GM21528 (cell line): ENCODE results near the gene IFRD1.

Experiments used
- ATAC-seq: cut with Tn5 transposase; IDR thresholded peaks from one replicate; pipeline ENCODE4 v1.9.1; 2021; ENCODE audit warnings: mild to moderate bottlenecking, moderate library complexity; ENCODE audit not compliant: unreplicated experiment, low FRiP score

The IFRD1 gene, protein sequence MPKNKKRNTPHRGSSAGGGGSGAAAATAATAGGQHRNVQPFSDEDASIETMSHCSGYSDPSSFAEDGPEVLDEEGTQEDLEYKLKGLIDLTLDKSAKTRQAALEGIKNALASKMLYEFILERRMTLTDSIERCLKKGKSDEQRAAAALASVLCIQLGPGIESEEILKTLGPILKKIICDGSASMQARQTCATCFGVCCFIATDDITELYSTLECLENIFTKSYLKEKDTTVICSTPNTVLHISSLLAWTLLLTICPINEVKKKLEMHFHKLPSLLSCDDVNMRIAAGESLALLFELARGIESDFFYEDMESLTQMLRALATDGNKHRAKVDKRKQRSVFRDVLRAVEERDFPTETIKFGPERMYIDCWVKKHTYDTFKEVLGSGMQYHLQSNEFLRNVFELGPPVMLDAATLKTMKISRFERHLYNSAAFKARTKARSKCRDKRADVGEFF

DNA sequence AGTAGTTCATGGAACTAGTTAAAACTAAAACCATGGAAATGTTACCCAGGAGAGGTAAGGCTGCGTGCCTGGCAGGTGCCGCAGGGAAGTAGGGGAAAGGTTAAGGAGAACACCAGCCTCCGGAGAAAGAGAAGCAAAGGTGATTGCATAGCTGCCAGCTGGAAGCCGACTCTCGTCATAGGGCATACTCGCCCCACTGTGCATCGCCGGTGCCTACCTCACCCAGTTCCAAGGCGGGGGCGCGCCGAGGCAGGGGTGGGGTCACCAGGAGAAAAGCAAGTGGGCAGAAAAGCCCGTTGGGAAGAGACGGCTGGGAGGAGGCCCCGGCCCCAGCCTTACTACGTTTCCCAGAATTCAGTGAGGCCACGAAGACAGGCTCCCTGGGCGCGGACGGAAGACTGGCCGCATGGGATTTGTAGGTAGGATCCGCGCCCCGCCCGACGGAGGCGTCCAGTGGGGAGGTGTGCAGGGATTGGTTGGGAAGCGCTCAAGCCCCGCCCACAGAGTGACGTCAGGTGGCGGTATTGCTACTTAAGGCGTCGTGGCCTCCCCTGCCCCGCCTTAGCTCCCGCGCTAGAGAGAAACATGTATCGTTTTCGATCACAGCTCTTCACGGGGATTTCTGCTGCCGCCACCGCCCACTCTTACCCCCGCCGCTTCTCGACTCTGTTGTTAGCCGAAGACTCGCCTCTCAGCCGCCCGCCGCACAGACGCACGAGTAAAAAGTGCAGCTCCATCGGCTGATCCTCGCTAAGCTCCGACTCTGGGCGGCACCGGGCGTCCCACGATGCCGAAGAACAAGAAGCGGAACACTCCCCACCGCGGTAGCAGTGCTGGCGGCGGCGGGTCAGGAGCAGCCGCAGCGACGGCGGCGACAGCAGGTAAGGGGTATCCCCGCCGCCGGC, at the start of gene IFRD1:
TSS of gene IFRD1 (plus strand) at position 559 of the 905 bp plus-strand sequence. CDS start at position 788, 229 bp downstream.
- peak; percentile 76 for ATAC-seq

DNA sequence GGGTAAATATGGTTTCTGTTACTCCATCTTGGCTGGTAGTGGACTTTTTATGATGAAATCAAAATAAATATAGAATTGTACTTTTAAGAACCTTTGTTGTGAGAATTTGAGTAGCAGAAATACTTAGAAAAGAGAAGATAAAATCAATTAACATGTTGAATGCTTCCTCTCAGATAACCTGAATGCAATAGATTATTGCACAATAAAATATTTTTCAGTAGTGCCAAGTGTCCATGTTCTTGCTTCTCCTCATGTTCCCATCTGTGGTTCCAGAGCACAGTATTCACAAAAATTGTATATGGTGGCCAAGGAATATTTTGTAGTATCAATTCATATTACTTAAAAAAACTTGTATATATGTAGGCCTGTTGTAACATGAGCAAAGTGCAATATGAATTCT, 45.9 kb upstream of the IFRD1 start:
- ATAC-seq = no peak

DNA sequence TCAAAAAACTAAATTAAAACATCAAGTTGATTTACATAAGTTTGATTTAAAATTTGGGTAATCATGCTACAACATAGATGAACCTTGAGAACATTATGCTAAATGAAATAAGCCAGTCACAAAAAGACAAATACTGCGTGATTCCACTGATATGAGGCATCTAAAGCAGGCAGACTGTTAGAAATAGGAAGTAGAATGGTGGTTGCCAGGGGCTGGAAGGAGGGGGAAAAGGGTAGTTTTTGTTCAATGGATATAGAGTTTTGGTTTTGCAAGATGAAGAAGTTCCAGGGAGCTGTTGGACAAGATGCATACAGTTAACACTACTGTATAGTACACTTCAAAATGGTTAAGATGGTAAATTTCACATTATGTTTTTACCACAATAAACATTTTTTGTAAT, 45.0 kb upstream of the IFRD1 start:
- ATAC-seq = no peak

DNA sequence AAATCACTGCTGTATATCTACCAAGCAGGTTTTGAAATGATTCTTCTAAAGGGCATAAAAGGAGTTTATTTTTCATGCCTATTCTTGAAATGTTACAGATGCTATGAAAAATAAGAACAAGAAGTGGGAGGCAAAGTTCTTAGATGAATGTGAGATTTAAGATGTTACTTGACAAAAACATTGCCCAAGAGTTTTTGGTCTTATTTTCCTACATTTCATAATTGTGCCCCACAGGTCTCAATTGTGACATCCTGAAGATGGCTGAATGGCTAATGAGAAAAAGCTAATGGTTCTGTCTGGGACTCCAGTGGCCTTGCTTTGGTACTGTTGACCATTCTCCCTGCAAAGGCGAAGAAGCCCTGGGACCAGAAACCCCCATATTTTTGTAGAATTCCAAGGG, 43.0 kb upstream of the IFRD1 start:
- no peak for ATAC-seq

DNA sequence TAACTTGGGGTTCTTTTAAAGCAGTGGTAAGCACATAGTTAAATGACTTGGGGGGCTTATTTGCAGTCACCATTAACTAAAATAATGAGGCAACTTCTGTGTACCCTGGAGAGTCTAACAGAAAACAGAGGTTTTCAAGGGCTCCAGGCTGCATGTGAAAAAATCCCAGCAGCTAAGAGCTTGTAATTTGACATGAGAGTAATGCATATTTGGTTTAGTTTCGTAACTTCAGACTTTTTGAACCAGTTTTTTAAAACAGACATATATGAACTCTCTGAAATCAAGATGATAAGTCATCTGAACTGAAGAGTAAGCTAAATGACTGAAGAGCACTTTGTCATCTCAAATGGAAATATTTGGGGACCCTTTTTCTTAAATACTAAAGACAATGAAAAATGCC, 40.2 kb upstream of the IFRD1 start:
- ATAC-seq = no peak

DNA sequence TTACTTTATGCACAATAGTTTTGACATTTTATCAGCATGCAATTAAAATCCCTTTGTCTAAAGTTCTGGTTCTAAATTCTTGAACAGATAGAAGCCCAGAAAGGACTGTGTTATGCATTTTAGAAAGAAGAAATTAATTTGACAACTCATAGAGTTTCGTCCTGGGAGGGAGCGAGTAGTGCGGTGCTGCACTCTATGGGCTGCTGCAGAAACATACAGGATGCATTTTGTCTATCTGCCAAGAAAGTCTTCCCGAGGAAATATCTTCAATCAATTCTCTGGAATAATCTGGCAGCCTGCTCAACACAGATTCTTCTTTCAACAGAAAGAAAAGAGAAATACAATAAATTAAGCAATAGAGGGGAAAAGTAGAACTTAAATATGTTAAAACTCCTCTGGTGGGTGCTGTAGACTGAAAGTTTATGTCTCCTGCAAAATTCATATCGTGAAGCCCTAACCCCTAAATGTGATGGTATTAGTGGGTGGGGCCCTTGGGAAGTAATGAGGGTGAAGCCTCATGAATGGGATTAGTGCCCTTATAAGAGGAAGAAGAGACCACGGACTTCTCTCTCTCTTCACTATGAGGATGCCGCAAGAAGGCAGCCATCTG, 39.0 kb upstream of the IFRD1 start:
- ATAC-seq = no peak

DNA sequence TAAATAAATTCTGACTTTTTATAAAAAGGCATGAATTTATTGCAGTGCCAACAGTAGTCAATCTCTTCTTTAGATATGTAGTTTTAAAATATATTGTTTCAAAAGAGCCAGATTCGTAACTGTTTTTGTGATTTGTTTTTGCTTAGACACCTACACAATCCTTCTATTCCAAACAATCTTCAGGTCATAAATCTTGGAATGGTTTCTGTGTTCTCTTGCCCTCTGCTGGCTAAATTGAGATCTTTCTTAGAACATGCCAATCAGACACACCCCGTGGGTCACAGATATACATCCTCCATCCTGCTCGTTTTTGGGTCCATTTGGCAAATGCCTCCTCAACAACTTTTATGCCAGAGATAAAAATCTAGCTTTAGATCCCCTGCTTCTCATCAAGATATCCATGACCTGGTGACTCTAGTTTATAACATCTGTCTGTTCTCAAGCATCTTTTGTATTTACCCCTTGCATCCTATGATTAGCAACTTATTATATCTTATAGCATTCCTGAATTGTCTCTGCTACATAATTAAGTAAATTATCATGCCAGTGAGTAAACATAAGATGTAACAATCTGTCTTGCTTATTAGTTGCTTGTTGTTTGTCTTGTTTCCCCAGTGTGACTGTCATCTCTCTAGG, 35.3 kb upstream of the IFRD1 start:
- no peak for ATAC-seq

DNA sequence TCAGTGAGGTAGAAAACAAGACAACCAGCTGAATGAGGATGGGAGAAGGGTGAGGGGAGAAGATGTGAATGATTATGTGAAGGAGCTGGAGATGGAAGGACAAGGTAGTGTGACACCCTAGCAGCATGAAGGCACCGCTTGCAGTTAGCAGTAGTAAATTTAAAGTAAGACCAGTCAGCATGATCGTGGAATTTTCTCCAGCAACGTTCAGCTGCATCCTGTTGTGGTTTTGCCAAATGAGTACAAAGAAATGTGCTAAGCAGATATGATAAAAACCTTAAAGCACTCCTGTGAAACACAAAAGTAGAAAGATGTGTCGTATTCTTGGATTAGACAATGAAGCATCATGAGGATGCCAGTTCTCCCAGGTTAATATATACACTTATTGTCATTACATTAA, 34.1 kb upstream of the IFRD1 start:
- ATAC-seq = no peak

DNA sequence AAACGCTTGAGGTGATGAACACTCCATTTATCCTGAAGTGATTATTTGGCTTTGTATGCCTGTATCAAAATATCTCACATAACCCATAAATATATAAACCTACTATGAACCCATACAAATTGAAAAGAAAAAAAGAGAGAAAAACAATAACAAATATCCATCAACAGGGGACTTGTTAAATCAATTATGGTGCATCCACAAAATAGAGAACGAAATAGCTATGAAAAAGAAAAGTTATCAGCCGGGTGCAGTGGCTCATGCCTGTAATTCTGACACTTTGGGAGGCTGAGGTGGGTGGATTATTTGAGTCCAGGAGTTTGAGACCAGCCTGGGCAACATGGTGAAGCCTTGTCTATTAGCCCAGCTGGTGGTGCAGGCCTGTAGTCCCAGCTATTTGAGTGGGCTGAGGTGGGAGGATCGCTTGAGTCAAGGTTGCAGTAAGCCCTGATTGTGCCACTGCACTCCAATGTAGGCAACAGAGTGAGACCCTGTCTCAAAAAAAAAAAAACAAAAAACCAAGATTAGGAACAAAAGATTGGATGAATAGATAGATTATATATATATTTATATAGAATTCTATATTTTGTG, 30.6 kb upstream of the IFRD1 start:
- ATAC-seq = no peak

DNA sequence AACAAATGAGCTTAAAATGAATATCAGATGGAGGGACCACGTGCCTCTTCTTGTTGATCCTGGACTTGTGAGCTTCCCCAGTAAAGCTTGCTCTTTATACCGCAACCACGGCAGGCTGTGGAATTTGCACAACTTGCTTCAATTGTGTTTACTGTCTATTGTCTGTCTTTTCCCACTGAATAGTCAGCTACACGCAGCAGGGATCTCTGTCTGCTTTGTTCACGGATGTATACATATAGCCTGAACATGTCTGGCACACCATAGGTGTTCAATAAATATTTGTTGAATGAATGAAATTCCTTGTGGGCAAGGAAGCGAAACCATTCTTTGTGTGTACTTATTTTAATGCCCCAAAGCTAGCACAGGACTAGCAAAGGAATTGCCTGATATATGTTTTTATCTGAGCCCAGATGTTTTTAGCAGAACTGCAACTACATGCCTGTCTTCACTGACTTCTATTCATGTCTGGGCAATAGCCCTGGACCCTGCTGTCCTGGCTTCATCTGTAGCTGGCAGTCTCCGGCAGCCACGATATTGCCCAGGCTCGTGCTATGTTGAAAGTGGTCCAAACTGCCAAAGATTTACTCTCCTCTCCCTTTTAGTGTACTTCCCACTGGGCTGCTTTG, 29.9 kb upstream of the IFRD1 start:
- ATAC-seq = no peak

DNA sequence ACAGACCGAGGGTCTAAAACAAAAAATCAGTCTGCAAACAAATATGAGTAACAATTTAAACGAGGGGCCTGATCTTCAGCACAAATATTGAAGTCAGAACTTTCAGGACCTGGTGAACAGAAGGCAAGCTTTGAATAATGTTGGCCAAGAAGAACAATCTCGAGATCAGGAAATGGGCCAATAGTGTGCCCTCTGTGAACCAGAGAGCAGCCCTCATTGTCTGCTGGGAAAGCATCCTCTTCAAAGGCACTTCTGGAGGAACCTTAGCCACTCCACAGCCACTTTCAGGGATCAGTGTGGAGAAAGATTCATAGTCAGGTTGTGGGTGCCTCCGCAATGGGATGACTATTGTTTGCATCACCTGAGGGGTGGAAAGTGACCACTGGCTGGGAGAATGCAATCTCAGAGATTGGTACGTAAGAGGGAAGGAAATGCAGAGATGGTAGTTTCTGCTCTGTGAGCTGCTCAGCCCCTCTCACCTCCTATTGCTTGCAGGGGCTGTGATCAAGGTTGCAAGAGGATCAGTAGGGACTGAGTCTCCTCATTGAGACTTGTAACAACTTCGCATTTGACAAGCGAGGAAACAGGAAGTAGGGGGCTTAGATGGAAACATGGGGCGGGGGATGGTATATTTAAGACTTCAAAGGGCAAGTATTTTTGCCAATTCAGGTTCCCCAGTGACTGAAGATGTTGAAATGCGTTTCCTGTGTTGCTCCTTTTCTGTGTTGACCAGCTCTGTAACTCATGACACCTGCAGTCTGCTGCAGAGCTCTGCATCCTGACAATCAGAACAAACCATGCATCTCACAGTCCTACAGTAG, 28.4 kb upstream of the IFRD1 start:
- no peak for ATAC-seq

DNA sequence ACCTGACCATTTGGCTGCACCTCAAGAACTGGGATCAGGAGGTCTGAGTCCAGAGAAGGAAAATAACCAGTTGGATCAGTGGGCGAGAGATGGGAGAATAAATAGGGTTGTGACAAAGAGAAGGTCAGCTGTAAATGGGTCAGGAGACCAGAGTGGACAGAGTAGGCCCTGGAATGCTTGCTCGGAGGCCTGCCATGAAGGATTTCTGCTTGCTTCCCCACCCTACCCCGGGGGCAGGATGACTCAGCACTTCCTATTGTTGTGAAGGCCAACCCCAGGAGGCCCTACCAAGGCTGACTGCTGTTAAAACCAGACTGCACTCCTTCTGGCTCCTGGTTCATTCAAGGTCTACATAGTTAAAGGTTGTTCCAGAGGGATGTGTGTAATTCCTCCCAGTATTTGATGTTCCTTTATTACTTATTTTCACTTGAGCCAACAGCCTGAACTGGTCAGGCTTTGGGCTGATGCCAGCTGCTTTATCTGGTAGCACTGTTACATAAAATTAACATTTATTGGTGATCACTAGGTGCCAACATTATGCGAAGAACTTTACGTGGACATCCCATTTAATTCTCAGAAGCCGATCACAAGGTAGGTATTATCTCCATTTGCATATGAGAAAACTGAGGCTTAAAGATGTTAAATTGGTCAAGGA, 27.3 kb upstream of the IFRD1 start:
- ATAC-seq = no peak

DNA sequence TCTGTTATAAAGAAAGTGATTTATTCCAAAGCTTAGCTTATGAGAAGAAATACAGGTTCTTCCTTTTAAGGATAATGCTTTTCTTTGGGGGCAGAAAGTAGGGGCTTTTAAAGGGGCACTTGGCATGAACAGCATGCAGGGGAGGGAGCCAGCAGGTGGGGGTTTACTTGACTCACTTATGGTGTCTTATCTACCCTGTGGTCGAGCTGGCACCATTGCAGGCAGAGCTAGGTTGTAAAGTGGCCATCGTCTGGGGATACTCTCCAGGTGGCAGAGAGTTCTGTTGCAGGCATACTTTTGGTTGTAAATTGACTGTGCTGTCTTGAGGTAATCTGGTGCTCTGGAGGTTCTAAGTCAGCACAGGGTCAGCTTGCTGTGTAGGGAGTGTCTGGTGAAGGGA, 26.3 kb upstream of the IFRD1 start:
- ATAC-seq = no peak

DNA sequence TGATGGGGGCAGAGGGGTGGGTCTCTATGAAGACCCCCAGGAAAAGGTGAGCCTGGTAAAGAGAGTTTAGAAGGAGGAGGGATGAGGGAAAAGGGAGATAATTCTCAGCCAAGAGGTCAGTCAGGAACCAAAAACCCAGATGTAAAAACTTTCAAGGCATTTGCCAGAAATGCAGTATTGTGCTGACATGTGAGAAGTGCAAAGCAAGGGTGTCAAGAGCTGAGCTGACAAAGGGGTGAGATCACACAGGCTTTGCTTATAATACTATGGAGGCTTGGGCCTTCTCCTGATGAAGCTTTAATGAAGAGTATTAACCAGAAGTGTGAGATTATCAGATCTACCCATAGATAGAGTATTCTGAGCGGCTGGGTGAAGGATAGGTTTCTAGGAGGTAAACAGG, 22.3 kb upstream of the IFRD1 start:
- no peak for ATAC-seq

DNA sequence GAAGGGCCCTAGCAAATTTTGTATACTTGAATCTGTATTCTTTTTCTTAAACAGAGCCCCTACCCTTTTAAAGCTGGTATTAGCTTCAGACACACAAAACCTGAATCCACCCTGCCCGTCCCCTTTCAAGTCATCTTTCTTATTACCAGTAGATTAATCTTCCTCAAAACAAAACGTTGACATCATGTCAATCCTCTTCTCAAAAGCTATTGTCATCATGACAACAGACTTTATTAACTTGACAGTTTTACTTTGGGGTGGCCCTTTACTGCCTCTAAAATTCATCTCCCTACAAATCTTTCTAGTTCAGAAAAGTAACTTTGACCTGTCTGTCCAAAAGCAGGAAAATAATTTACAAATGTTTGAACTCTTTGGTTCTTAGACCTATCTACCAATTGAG, 21.5 kb upstream of the IFRD1 start:
- no peak for ATAC-seq

DNA sequence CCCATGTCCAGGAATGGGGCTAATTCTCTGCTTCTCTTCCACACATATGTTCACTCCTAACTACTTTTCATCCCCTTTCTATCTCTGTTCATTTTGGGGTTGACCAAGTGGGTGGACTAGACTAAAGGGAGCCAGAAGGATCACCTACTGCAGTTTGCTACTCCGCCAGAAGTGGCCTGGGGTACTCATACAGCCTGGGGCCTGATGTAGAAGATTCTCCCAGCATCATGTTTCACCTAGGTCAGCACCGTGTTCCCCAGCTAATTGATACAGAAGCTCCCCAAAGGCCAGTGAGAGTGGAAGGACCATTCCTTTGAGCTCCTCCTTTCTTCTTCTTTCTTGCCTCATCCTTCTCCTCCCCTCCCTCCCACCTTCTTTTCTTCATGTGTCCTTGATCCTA, 19.6 kb upstream of the IFRD1 start:
- no peak for ATAC-seq

DNA sequence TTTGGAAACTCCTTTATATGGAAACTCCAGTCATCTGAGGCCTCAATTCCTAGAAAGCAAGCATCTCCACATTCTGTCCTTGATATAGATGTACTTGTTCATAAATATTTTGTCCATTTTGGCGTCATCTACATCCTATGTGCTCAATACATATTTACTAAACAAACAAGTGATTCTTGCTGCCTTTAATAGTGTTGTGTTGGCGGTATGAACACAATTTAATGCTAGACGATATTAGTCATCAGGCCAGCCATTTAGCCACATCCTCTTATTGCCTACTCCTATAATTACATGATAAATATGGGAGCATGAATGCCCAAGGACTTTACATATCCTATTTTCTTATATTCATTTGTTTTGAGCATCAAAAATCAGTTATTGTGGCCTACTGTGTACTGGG, 18.5 kb upstream of the IFRD1 start:
- ATAC-seq = no peak

DNA sequence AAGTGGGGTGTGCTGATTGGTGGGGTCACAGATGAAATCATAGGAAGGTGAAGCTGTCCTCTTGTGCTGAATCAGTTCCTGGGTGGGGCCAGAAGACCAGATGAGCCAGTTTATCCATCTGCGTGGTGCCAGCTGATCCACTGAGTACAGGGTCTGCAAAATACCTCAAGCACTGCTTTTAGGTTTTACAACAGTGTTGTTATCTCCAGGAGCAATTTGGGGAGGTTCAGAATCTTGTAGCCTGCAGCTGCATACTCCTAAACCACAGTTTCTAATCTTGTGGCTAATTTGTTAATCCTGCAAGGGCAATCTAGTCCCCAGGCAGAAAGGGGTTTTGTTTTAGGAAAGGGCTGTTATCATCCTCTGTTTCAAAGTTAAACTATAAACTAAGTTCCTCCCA, 17.0 kb upstream of the IFRD1 start:
- no peak for ATAC-seq

DNA sequence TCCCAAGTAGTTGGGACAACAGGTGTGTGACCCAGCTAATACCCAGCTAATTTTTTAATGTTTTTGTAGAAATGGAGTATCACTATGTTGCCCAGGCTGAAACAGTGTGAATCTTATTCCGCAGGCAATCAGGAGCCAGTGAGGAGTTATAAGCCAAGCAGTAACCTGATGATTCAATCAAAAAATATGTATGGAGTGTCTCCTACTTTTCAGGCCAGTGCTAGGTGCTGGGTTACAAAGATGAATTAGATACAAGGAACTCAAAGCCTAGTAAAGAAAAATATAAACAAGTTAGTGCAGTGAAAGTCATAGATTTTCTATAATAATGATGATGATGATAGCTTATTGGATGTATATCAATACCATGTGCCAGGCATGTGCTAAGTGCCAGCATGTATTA, 13.2 kb upstream of the IFRD1 start:
- ATAC-seq = no peak
